GM19467 (cell line): ENCODE data around the gene GNAL.

Experiments
- ATAC-seq: cut with Tn5 transposase; IDR thresholded peaks from one replicate; pipeline ENCODE4 v1.9.1; 2021; ENCODE audit warnings: mild to moderate bottlenecking, moderate library complexity; ENCODE audit not compliant: unreplicated experiment

Gene GNAL

DNA sequence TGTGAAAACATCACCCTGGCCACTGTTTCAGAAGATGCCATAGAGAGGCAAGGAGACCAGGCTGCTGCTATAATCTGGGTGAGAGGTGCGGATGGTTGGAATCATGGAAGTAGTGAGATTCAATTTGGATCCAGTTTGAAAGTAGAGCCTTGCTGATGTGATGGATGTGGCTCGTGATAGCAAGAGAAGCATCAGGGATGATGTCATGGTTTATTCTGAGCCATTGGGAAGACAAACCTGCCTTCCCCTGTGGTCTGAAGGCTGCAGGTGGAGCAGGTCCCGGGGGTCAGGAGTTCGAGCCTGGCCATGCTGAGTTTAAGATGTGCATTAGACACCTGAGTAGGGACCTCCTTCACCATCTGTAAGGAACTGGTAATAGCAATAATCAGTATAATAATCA, 112.5 kb downstream of the GNAL start:
- no peak for ATAC-seq

DNA sequence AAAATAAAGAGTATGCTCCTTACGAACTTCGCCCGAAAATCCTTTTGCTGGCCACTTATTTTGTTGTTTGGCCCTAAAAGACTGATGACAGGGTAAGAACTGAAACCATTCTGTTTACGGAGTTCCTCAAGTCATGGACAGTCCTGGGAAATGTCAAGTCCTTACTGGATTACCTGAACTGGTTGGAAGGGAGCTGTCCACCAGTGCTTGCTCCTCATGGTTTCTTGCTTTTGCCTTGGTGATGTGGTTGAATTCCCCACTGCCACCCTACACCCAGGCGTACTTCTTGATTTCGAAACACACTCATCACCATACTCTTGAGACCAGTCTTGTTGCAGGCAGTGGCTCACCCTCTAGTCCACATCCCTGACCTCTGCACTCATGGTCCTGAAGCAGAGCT, 113.1 kb downstream of the GNAL start:
- ATAC-seq = no peak

DNA sequence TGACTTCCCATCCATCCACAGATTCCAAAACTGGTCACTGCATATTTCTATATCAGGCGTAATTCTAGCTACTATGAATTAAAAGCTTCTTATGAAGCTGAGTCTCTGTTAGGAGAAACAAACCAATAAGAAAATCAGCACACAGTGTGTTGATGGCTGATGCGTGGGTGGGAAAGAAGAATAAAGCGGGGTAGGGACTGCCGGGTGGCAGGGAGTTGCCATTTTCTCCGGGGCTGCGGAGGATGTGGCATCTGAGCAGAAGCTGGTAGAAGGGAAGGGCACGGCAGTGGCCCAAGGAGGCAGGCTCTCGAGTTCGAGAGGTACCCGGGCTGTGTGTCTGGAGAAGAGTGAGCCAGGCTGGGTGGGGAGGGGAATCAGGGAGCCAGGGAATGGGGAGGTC, 113.5 kb downstream of the GNAL start:
- ATAC-seq = no peak

DNA sequence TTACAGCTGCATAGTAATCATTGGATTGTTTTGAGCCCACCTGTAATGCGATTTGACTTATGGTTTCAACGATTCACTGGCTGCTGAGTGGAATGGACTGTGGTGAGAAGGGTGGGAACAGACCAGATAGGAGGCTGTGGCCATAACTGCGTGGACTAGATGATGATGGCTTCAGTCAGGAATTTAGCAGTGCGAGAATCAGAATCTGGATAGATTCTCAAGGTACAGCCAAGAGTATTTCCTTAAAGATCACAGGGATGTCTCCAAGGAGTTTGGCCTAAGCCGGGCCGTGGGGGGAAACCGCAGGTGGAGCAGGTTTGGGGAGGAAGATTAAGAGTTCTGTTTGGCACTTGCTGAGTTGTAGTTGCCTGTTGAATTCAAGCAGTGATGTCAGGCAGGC, 118.2 kb downstream of the GNAL start:
- ATAC-seq = no peak

DNA sequence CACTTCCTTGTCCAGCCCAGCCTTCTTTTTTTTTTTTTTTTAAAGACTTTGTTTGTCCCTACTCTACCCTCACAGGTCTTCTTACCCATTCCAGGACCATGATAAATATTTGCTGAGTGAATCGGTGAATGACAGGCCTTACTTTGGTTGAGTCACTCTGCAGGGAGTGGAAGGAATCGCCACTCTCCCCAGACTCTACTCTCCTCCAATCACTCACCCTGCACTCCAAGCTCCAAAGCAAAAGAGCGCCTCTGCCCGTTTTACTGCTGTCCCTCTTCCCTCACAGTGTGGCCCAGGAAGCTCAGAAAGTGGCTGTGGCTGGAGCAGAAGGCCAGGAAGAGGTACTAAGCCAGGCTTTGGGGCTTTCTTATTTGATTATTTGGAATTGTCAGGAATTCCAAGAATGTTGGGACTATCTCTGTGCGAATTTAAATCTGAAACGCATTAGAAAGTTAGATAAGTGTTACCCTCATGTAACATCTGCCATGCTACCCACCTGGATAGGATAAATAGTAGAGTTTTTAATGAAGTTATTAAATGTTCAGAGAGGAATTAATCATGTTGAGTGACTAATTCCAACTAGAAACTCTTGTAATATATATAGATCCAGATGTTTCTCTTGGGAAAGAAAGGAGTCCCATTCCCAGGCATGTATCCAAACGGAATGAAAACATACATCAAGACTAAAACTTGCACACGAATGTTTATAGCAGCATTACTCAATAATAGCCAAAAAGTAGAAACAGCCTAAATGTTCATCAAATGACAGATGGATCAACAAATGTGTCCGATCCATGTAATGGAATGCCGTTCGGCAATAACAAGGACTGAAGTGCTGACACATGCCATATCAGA, 119.2 kb downstream of the GNAL start:
- no peak for ATAC-seq

DNA sequence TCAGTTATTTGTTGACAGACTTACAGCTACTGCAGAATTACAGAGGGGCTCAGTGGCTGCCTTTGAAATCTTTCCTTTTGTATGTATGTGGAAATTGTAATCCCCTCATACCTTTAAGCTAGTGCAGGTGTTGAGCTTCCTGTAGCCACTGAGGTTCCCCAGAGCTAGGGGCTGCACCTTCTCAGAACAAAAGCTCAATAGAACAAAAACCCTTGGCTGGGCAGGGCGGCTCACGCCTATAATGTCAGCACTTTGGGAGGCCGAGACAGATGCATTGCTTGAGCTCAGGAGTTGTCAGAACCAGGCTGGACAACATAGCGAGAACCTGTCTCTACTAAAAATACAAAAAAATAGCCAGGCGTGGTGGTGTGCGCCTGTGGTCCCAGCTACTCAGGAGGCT, 120.8 kb downstream of the GNAL start:
- no peak for ATAC-seq

DNA sequence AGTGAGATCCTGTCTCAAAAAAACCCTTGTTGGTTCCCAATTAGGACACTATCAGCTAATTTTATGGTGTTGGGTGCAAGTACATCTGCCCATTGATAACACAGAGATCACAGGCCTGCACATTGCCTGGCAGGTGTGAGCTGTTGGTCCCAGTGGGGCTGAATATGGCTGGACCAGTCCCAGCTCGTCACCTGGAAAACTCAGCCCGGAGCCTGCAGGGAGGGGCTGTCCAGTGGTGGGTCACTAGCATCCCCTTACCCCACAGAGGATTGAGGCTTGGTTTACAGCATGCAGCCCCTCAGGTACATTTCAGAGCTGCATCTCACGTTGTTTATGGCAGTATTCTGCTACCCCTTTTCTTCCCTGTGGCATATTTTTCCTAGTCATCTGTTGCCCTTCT, 121.3 kb downstream of the GNAL start:
- ATAC-seq = no peak

DNA sequence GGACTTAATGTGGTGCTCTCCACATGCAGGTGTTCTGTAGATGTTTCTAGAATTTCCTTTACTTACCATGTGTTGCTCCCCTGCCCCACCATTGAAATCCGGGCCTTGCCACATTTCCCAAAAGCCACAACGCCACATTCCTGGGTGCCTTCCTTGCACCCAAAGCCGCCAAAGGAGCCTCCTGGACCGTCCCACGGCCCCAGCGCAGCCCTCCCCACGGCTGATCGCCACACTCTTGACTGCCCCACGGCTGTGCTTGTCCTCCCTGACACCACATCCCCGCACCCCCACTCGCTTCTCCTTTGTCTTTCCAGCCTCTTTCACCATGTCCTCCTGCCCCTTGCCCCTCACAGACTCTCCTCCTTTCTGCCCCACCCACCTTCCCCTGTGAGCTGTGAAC, 121.9 kb downstream of the GNAL start:
- ATAC-seq = no peak

DNA sequence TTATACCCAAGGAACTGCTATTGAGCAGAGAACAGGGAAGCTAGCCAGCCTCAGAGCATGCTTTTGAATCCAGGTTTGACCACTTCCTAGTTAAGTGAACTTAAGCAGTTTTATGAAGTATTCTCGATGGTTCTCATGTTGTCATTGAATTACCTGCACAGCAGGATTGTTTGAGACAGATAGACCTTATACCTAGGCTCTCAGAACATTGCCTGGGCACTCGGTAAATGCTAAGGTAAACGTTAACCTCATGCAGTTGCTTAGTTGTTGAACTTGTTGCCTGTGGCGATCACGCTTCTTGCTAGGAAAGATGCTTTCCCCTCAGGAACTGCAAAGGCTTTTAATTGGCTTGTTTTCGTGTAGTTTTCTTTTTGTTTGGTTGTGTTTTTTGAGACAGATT, 128.2 kb downstream of the GNAL start:
- ATAC-seq = no peak

DNA sequence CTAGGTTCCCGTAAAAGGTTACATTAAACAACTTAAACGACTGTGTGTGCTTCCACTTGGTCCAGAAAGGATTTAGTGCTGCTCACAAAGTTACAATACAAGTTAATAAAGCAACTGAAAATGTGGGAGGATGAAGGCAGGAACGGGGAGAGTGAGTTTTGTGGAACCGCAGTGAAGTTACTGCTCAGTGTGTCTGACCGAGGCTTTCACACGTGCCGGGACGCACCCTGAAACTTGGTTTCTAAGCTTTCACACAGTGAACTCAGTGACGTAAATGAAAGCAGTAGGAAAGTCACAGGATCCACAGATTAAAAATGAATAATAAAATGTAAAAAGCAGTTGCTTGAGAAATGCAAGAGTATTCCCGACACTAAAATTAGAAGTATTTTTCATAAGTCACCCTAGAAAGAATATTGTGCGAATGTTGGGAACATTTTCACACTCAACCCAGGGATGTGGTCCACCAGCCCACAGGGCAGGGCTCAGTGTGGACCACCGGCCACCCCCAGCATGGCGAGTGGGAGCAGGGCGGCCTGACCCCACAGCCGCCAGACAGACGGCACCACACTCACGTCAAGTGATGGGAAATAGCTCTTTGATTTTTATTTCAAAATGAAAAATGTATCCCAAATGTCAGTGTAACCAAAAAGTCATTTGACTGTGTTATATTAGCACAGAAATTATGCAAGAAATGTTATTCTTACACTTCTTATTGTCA, 129.6 kb downstream of the GNAL start:
- no peak for ATAC-seq

DNA sequence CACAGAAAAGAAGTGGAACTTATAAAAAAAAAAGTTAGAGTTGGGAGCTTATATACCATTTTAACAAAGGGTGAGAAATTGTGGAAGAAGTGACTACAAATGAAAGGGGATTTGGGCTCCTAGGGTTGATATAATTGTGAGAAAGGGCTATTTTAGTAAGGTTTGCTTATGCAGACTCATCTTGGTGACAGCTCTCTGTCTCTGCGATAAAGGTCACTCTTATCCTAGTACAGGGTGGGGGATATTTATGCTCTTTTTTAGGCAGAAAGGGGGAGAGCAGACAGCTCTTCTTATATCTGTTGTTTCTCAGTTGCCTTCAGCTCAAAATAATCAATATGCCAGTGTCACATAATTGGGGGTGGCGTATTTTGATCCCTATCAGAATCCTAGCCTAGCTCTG, 130.9 kb downstream of the GNAL start:
- ATAC-seq = no peak

DNA sequence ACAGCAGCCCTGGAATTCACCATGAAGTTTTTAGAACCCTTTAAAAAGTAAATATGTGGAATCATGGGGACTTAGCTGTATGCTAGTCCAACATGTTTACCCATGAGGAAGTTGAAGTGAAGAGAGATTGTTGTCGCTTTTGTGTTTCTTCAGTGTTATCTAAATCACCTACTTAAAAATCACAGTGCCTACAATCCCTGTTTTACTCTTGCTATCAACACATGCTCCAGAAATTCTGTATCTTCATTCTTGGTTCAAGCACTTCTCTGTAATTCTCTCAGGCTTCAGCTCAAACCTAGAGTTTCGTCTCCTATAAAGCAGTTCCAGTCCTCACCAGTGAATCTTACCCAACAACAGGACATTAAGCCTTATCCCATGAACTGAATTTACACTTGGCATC, 131.6 kb downstream of the GNAL start:
- no peak for ATAC-seq

DNA sequence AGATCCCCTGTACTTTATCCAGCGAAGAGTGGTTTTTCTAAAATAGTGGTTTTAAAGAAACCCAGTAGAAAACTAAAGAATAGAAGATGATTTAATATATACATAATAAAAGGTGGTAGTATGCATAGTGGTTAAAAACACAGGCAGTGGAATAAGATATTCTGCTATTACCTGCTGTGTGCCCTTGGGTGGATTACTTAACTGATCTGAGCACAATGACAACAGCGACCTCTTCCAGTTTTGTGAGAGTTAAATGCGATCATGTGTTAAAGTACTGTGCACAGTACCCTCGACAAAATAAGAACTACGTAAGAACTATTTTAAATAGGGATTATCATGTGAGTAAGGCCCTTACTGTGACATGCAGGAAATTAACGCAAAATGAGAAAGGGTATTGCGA, 132.1 kb downstream of the GNAL start:
- ATAC-seq = no peak

DNA sequence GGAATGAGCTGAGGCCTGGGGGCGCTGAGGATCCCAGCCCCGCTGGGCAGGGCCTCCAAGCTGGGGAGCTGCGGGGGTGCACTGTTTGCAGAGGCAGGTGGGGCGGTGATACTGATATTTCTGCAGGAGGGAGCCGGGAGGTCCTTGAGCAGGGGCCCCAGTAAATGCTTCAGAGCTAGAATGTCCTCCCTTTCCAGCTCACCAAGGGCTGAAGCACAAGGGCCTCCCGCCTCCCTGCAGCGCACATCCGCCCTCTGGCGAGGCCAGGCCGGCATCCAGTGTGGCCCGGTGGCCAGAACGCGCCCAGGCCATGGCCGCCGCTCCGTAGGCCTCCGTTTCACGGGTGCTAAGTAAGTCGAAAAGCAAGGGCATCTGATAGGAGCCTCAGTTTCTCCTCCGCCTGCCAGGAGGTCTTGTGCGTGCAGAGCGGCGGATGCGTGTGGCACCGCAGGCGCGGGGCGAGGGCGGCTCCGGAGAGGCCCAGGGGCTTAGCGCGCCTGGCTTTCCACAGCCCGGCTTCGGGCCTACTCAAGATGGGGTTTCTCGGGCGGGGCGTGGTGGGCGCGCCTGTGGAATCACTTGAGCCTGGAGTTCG, 132.7 kb downstream of the GNAL start:
- ATAC-seq = no peak

DNA sequence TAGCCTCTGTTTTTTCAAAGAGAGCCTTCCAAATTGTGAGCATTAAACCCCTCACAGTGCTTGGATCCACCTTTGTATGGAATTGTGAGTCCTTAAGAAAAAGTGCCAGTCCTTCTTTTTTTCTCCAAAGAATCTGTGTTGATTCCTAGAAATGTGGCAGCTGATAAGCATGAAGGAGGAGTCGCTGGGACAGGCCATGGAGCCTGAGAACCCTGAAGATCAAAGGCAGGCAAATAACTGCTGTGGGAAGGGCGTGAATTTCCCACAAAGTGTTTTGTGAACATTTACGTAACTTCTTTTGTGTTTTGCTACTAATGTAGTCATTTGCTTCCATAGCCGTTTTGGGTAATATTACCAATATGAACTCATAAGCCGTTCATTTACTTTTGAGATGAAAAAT, 134.5 kb downstream of the GNAL start:
- ATAC-seq = no peak

DNA sequence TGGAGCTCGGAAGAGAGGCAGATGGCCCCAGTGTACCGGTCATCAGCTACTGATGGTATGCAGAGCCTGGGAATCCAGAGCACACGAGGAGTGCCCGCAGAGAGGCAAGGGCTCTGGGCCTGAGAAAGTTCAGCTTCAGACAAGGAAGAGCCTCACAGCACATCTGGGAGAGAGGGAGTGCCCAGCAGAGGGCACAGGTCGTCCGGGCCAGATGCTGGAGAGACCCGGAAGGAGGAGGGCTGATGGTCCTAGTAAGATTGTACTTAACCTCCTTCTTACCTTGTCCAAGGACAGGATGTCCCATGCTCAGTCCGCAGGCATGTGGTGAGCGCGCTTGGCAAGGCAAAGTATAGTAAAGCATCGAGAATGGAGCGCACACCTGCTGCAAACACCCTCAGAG, 137.8 kb downstream of the GNAL start:
- ATAC-seq = no peak

DNA sequence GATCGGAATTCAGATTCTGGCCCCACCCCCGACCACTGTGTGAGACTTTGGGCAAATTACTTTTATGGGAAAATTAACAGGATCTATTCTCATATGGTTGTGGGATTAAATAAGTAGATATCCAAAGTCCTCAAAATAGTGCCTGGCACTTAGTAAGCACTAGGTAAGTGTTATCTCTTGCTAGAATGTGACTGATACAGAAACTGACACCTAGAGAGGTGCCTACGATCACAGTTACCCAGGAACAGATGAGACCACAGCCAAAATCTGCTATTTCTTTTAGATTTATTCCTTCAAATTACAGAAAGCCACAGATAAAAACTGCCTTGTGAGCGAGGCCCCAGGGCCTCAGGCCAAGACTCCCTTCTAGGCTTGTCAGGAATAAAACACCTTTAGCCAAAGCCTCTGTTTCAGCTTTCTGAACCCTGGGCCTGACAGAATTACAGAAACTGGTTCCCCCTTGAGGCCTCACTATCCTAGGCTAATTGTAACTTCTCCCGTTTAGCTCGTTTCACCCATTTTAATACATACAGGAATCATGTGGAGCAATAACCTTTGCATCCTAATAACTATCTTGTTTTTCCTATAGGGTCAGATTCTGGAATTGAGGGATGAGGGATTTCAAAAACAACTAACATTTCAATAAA, 139.8 kb downstream of the GNAL start:
- ATAC-seq = no peak

DNA sequence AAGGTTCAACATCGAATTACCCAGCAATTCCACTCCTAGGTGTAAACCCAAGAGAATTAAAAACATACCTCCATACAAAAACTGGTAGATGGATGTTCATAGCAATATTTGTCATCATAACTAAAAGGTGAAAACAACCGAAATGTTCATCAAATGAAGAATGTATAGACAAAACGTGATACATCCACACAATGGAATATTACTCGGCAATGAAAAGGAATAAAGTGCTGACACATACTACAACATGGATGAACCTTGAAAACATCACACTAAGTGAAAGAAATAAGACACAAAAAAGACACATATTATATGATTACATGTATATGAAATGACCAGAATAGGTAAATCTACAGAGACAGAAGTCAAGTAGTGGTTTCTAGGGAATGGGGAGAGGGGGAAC, 141.5 kb downstream of the GNAL start:
- no peak for ATAC-seq

DNA sequence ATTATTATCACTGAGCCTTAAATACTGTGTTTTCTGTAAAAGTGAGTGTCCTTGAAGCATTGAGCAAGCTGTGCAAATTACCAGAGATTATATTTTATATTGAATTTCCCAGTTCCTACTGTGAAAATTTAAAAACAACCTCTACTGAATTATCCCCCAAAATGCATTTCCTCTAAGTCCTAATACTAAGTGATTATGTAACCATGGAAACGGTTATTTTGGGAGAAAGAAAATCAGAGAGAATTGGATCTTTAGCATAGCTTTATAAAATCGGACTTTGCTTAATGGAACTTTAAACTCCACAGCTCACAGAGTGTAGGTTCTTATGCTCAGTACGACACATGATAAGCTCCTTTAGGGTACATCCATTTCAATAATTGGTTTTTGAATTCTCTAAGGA, 142.9 kb downstream of the GNAL start:
- ATAC-seq = no peak

DNA sequence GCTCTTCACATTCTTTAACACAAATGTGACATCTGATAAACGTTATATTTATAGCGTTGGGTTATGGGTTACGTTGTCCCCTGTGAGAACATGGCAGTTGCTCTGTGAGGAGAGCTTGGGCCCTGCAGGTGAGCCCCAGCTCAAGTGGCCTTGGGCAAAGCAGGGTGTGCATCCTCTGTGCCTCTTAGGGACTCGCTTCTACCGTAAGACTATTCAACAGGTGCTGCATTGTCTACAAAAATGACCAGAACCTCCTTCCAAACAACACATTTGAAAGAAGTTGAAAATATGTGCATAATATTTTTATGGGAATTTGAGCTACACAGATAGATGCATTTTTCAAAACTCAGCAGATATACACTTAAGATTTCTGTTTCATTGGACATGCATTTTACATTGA, 145.7 kb downstream of the GNAL start:
- ATAC-seq = no peak

DNA sequence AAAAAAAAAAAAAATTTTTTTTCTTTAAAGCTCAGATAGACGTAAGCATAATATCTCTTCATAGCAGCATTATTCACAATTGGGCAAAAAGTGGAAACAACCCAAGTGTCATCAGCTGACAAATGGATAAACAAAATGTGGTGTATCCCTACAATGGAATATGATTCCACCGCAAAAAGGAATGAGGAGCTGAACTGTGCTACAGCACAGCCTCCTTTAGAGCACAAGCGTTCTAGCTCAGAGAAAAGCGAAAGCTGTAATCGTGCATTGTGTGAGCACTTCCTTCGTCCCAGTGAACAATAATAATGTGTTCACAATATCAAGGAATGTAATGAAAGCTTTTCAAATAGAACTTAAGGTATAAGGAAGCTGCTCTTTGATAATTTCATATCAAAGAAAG, 150.5 kb downstream of the GNAL start:
- ATAC-seq = no peak

DNA sequence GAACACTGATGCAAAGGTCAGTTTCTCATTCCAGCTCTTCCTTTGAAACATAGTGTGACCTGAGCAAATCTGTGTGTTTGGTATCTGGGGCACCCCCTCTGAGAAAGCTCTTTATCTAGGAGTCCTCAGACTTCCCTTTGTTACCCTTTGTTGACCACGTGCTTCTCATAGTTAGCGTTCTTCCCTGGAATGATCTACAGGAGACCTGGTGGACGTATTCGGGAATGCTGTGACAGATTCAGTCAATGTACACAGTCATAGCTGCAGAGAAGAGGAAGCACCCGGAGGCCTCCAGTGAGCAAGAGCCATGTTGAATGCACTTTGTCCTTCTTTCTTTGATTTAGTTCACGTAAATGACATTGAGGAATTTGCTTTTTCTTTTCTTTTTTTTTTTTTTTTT, 151.4 kb downstream of the GNAL start:
- ATAC-seq = no peak
